Measurements from ENCODE around the gene SLC8A3.

SLC8A3 gene

DNA sequence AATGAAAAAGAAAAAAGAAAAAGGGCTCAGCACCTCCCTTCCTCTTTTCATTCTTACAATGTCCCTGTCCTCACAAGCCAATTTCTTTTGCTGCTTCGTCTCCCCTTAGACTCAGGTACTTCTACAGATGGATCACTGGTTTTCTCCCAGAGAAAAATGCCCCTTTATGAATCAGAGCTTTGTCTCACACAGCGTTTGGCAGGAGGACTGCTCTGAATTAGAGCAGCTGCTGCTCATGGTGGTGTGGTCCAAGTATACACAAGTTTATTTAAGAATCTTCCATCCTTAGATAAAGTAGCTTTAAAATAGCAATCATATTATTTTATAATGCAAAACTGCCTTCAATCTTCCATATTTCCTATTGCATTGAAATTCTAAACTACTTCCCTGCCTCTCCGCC lies 80.3 kb downstream of the SLC8A3 start:
- DNase-seq: no peak

GRCh38 chr14:70107309-70107708 lies 81.4 kb downstream of the SLC8A3 start:
- no peak for DNase-seq

GRCh38 chr14:70100071-70100470 lies 88.7 kb downstream of the SLC8A3 start:
- DNase-seq: no peak

DNA sequence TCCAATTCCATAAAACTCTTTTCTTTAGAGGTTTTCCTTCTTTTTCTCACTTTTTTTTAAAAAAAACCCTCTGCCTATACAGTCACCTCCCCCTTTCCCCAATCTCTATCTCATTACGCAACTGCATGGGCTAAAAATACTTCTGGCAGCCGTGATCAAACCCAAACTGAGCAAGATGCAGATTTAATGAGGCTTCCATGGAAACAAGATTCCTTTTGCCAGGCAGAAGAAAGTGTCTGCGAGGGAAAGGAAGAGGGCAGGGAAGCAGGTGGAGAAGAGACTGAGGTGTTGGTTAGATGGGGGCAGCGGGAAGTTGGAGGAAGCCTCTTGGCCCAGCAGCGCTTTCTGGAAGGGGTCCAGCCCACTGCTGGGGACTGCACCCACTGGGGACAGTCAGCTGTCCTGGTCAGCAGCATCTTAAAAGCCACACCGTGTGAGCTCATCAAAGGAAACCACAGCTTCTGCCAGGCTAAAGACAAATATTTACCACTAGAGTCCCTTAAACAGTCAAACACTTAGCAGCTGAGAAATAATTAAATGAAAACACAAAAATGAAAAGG lies 90.4 kb downstream of the SLC8A3 start:
- DNase-seq: no peak

DNA sequence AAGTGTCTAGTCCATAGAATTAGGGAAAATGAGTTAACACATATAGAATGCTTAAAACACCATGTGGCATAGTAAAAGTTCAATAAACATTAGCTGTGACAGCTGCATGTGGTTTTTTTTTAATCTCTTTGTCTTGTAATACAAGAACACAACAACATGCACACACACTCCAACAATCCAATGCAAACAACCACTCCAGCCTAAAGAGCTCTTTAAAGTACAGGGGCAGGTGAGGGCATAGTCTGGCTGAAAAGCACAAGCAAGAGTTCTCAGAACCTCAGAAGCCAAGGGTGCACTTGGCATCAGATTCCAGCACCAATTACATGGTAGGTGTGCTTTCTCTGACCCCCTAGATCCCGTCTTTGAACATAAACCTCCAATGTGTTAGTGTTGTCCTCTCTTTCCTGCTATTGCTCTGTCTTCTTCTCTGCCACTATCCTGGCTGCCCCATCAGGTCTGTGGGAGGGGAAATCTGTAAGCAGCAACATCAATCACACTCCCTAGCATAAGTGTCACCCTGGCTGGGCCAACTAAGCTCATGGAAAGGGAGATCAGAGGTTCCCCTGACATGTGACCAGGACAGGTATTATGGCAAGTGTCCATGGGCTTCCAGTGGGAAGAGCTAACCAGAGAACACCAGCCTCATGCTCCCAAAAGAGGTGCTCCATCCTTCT lies 91.0 kb downstream of the SLC8A3 start:
- DNase-seq: no peak

DNA sequence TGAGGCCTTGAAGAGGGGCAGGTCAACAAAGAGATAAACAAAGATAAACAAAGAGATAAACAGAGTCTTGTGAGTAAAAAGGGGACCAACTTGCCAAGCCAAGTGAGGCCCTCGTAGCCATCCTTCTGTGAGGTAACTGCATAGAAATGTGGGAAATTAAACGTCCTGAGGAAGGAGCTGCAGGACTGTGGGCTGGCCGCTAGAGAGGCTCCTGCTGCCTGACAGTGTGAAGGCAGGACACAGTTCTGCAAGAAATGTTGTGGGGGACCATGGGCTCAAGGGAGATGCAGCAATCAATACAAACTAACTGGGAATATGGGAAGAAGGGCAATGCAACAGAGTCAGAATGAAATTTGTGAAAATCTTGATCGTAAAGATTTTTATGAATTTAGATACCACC lies 91.9 kb downstream of the SLC8A3 start:
- no peak for DNase-seq

- DNase-seq: no peak
Measured at GRCh38 chr14:70094631-70095030, 94.1 kb downstream of the SLC8A3 start.

GRCh38 chr14:70094106-70094505 lies 94.6 kb downstream of the SLC8A3 start:
- no peak for DNase-seq

DNA sequence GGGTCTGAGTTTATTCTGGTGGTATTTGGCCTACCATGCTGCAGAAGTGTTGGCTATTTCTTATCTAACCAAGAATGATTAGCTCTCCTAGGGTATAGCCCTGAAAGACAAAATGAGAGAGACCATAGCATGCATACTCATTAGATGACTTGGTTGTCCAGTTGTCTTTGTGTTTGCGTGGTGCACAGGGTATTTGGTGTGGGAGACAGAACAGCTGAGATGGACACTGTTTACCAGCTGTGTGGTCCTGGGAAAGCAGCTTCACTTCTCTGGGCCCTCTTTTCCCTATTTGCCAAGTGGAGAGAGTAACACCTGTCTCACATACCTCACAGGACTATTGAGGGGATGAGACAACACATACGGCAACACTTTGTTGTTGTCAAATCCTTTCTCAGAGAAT lies 95.6 kb downstream of the SLC8A3 start:
- no peak for DNase-seq

- no peak for DNase-seq
Measured at GRCh38 chr14:70087380-70087697, 101.4 kb downstream of the SLC8A3 start.

- DNase-seq: no peak
Measured at GRCh38 chr14:70086685-70087379, 101.9 kb downstream of the SLC8A3 start.

- no peak for DNase-seq
Measured at GRCh38 chr14:70084226-70084625, 104.5 kb downstream of the SLC8A3 start.

- no peak for DNase-seq
Measured at GRCh38 chr14:70082394-70082793, 106.4 kb downstream of the SLC8A3 start.

- no peak for DNase-seq
Measured at GRCh38 chr14:70080076-70080475, 108.7 kb downstream of the SLC8A3 start.

- DNase-seq: no peak
Measured at GRCh38 chr14:70078329-70078728, 110.4 kb downstream of the SLC8A3 start.

DNA sequence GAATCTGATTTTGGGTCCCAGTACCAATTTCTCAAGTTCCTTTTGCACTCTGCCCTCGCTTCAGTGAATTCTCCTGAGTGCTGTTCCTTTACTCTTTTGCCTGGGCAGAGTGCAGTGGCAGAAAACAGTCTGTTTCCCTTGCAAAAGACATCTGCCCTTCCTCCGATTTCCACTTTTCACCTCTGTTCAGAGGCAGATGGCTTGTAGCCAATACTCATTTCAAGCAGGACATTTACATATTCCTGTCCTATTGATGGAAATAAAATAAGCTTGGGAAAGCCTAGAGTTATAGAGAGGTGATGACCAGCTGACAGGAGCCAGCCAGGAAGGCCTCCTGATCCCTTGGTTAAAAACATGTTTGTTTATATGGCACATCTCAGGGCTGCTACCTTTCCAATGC lies 111.0 kb downstream of the SLC8A3 start:
- DNase-seq: no peak

- DNase-seq: no peak
Measured at GRCh38 chr14:70077005-70077404, 111.7 kb downstream of the SLC8A3 start.

DNA sequence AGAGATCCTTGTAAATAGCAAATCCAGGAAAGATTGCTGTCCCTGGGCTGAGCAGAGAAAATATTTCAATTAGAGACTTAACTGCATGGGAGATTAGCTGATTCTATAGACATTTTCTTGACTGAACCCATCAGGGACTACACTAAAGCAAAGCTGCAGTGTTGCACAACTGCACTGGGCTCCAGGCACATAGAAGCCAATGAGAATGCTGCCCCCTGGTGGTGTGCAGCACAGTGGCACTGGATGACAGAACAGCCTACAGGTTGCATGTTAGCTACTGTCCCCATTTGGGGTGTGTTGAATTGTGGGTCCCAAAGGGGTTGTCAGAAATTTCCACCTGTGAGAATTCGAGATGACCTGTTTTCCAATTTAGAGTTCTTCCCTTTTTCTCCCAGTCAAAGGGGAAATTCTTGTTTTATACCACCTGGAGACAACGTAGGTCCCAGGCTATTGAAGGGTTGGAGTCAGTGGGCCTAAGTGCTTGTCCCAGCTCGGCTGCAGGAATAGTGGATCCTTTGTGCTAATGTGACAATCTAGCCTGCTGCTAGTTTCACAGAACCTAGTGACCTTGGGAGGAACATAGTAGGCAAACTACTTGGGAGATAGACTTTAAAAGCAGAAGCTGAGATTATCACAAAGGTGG lies 114.7 kb downstream of the SLC8A3 start:
- DNase-seq: peak; percentile 36

DNA sequence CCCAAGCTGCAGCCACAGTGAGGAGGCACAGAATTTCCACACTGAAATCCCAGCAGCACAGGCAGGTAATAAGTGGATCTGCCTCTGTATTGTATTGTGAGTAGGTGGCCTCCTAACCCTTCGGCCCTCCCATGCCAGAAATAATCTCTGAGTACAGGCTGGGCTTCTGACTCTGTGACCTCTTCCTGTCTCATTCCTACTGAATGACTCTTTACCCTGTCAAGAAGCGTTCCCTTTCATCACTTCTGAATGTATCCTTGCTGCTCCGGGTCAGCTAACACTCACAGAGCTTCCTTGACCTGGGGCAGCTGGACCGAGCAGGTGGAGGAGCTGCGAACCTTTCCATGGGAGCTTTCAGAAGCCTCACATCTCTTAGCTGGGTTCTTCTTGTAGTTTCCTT lies 119.6 kb downstream of the SLC8A3 start:
- no peak for DNase-seq

DNA sequence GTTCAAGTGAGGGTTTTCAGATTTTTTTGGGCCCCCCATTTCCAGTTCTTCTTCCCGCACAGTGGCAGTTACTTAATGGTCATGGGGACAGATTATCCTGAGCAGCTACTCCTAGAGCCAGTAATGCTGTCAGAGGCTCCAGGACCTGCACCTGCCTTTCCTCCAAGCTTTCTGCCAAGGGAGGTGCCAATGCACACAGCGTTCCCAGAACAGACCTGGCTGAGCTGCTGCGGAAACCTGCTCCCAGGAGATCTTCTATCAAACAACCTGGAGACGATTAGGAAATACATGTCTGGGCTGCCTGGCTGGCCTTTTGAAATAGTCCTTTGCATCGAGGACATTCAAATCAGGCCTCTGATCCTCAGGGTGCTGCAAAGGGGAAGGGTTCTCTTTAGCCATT lies 120.9 kb downstream of the SLC8A3 start:
- DNase-seq: no peak

- no peak for DNase-seq
Measured at GRCh38 chr14:70064136-70064865, 124.5 kb downstream of the SLC8A3 start.

- DNase-seq: no peak
Measured at GRCh38 chr14:70061108-70061507, 127.6 kb downstream of the SLC8A3 start.

- no peak for DNase-seq
Measured at GRCh38 chr14:70059545-70059944, 129.2 kb downstream of the SLC8A3 start.
